Osteocyte (in vitro differentiated cells): Measurements from ENCODE around the gene DNPEP. TPM values are rescaled to one million over a fixed set of nuclear protein-coding genes. Genes with fewer than 3 reads are reported as not detected.

Experiments
- DNase-seq: peaks from one replicate; pipeline ENCODE4 v3.0.0; 2021; ENCODE audit warnings: mixed read lengths; ENCODE audit not compliant: unreplicated experiment; ENCODE audit errors: extremely low spot score
- H3K27ac Mint-ChIP-seq: one replicate; pipeline ENCODE4 v1.8.0; 2021; ENCODE audit warnings: mild to moderate bottlenecking, mixed read lengths; ENCODE audit not compliant: unreplicated experiment
- H3K27me3 Mint-ChIP-seq: one replicate; pipeline ENCODE4 v1.8.0; 2021; ENCODE audit warnings: mixed read lengths; ENCODE audit not compliant: unreplicated experiment
- H3K36me3 Mint-ChIP-seq: one replicate; pipeline ENCODE4 v1.8.0; 2021; ENCODE audit warnings: mixed read lengths; ENCODE audit not compliant: unreplicated experiment
- H3K4me1 Mint-ChIP-seq: one replicate; pipeline ENCODE4 v1.8.0; 2021; ENCODE audit warnings: mixed read lengths; ENCODE audit not compliant: unreplicated experiment
- H3K4me3 Mint-ChIP-seq: one replicate; pipeline ENCODE4 v1.8.0; 2021; ENCODE audit warnings: mild to moderate bottlenecking, moderate library complexity, mixed read lengths; ENCODE audit not compliant: unreplicated experiment
- H3K9me3 Mint-ChIP-seq: one replicate; pipeline ENCODE4 v1.8.0; 2021; ENCODE audit warnings: mixed read lengths; ENCODE audit not compliant: unreplicated experiment
- total RNA-seq: library from RNA; stranded (reverse); gene quantifications from 2 replicates; pipeline ENCODE4 v1.2.1, GENCODE V29; 2021
- TF ChIP-seq, protein P1 (sequence below): fragments of 200-600 bp; sonication (generic); IDR thresholded peaks from 2 replicates; pipeline ENCODE4 v1.5.0; 2021; ENCODE audit warnings: antibody characterized with exemption, mild to moderate bottlenecking, moderate library complexity

The DNPEP gene
- total RNA-seq, 1 donor from 2014 or later = 73.2 TPM

DNA sequence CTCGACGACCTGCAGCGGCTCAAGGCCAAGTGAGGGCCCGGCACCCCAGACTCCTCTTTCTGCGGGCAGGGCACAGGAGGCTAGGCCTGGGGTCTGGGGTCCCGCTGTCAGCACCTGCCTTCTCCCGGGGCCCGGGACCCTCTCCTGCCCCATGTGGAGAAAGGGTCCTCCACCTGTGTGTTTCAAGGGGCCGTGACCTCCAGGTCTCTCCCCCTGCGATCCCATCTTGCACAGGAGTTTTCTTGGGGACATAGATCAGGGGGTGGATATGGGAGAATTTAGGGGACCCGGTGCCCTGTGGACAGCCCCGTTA lies 31.3 kb upstream of the DNPEP start:
- no peaks in the 10 kb centered on the region for H3K36me3 Mint-ChIP-seq
- TF ChIP-seq, protein P1, sequence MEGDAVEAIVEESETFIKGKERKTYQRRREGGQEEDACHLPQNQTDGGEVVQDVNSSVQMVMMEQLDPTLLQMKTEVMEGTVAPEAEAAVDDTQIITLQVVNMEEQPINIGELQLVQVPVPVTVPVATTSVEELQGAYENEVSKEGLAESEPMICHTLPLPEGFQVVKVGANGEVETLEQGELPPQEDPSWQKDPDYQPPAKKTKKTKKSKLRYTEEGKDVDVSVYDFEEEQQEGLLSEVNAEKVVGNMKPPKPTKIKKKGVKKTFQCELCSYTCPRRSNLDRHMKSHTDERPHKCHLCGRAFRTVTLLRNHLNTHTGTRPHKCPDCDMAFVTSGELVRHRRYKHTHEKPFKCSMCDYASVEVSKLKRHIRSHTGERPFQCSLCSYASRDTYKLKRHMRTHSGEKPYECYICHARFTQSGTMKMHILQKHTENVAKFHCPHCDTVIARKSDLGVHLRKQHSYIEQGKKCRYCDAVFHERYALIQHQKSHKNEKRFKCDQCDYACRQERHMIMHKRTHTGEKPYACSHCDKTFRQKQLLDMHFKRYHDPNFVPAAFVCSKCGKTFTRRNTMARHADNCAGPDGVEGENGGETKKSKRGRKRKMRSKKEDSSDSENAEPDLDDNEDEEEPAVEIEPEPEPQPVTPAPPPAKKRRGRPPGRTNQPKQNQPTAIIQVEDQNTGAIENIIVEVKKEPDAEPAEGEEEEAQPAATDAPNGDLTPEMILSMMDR = no peak
- DNase-seq = no peak
- no peak overlapping the region for H3K27ac Mint-ChIP-seq
- H3K9me3 Mint-ChIP-seq = no peaks in the 10 kb centered on the region
- no peak overlapping the region for H3K4me3 Mint-ChIP-seq
- H3K27me3 Mint-ChIP-seq = peaks cover 2% of the 10 kb centered on the region
- peaks cover 5% of the 10 kb centered on the region for H3K4me1 Mint-ChIP-seq

DNA sequence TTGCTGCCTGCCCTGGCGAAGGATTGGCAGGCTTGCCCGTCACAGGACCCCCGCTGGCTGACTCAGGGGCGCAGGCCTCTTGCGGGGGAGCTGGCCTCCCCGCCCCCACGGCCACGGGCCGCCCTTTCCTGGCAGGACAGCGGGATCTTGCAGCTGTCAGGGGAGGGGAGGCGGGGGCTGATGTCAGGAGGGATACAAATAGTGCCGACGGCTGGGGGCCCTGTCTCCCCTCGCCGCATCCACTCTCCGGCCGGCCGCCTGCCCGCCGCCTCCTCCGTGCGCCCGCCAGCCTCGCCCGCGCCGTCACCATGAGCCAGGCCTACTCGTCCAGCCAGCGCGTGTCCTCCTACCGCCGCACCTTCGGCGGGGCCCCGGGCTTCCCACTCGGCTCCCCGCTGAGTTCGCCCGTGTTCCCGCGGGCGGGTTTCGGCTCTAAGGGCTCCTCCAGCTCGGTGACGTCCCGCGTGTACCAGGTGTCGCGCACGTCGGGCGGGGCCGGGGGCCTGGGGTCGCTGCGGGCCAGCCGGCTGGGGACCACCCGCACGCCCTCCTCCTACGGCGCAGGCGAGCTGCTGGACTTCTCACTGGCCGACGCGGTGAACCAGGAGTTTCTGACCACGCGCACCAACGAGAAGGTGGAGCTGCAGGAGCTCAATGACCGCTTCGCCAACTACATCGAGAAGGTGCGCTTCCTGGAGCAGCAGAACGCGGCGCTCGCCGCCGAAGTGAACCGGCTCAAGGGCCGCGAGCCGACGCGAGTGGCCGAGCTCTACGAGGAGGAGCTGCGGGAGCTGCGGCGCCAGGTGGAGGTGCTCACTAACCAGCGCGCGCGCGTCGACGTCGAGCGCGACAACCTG lies 30.7 kb upstream of the DNPEP start, which contains the start of gene DES:
TSS of gene DES (plus strand) at position 223 of the 857 bp plus-strand sequence. CDS start at position 309, 86 bp downstream.
- no peak for DNase-seq
- Mint-ChIP-seq H3K36me3 (no peaks in the 10 kb centered on the region), H3K9me3 (no peaks in the 10 kb centered on the region), H3K4me3 (no peak within 1 kb of the TSS), H3K27me3 (peaks cover 8% of the 10 kb centered on the region), H3K4me1 (peaks cover 5% of the 10 kb centered on the region), H3K27ac (no peak within 1 kb of the TSS)
- TF ChIP-seq, protein P1 = no peak

- TF ChIP-seq, protein P1 = no peak
- peaks cover 14% of the 10 kb centered on the region for H3K27me3 Mint-ChIP-seq
- no peak for DNase-seq
- H3K27ac Mint-ChIP-seq = no peak overlapping the region
- no peaks in the 10 kb centered on the region for H3K36me3 Mint-ChIP-seq
- peaks cover 5% of the 10 kb centered on the region for H3K4me1 Mint-ChIP-seq
- H3K9me3 Mint-ChIP-seq = peaks cover 4% of the 10 kb centered on the region
- H3K4me3 Mint-ChIP-seq = no peak overlapping the region
Measured at GRCh38 chr2:219417374-219417773, 29.7 kb upstream of the DNPEP start.

GRCh38 chr2:219416938-219417337 lies 29.2 kb upstream of the DNPEP start:
- Mint-ChIP-seq H3K4me3 (no peak overlapping the region), H3K27me3 (peaks cover 14% of the 10 kb centered on the region)
- DNase-seq = no peak

DNA sequence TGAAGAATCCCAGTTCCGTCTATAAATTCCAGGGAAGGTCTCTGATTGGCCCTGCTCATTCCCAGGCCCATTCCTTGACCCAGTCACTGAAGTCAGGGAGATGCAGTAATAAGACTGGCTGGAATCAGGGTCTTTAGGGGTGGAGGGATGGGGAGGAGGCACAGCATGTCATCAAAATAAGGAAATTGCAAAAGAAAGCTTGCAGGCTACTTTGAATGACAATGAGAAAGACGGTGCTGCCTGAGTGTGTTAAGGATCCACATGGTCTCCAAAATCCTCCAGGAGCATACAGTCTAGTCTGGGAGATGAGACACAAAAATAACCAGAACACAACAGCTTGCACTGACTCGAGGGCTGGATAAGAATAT lies 28.5 kb upstream of the DNPEP start:
- no peak for DNase-seq
- Mint-ChIP-seq H3K4me3 (no peak overlapping the region), H3K4me1 (peaks cover 5% of the 10 kb centered on the region), H3K36me3 (no peaks in the 10 kb centered on the region), H3K9me3 (peaks cover 4% of the 10 kb centered on the region), H3K27me3 (peaks cover 14% of the 10 kb centered on the region), H3K27ac (no peak overlapping the region)
- TF ChIP-seq, protein P1 = no peak

More at GRCh38 chr2:219416938-219417337, 29.2 kb upstream of the DNPEP start:
- Mint-ChIP-seq H3K4me1 (peaks cover 5% of the 10 kb centered on the region), H3K36me3 (no peaks in the 10 kb centered on the region), H3K27ac (no peak overlapping the region), H3K9me3 (peaks cover 4% of the 10 kb centered on the region)
- TF ChIP-seq, protein P1 = no peak
